D721Med (cell line): ENCODE results near the gene PTPN6.

Experiments used
- DNase-seq: peaks from one replicate; pipeline ENCODE4 v3.0.0; 2011; ENCODE audit warnings: low spot score; ENCODE audit not compliant: insufficient read length
- FAIRE-seq: peaks from 2 replicates; lab custom pipeline; 2011; peaks lifted over from hg19 to GRCh38; lab: Jason Lieb, UNC
- TF ChIP-seq, protein P1 (sequence below): IDR thresholded peaks from 2 replicates; pipeline ENCODE4 v1.5.1; 2012; ENCODE audit warnings: mild to moderate bottlenecking, control low read depth; ENCODE audit not compliant: insufficient read depth; ENCODE audit errors: missing control alignments

The PTPN6 gene

GRCh38 chr12:6950401-6950801, 755 bp upstream of the PTPN6 start:
- TF ChIP-seq, protein P1, sequence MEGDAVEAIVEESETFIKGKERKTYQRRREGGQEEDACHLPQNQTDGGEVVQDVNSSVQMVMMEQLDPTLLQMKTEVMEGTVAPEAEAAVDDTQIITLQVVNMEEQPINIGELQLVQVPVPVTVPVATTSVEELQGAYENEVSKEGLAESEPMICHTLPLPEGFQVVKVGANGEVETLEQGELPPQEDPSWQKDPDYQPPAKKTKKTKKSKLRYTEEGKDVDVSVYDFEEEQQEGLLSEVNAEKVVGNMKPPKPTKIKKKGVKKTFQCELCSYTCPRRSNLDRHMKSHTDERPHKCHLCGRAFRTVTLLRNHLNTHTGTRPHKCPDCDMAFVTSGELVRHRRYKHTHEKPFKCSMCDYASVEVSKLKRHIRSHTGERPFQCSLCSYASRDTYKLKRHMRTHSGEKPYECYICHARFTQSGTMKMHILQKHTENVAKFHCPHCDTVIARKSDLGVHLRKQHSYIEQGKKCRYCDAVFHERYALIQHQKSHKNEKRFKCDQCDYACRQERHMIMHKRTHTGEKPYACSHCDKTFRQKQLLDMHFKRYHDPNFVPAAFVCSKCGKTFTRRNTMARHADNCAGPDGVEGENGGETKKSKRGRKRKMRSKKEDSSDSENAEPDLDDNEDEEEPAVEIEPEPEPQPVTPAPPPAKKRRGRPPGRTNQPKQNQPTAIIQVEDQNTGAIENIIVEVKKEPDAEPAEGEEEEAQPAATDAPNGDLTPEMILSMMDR: peak; percentile 8
- DNase-seq: no peak
- no peak for FAIRE-seq

- FAIRE-seq (no peak), DNase-seq (no peak)
- TF ChIP-seq, protein P1: no peak
Observed at GRCh38 chr12:6951551-6952120, 480 bp downstream of the PTPN6 start.

- no peak for FAIRE-seq
- no peak for DNase-seq
- TF ChIP-seq, protein P1: no peak
Observed at GRCh38 chr12:6952121-6952862, 1.1 kb downstream of the PTPN6 start.

- DNase-seq (no peak), FAIRE-seq (no peak)
- TF ChIP-seq, protein P1: no peak
Observed at GRCh38 chr12:6952863-6953441, 1.8 kb downstream of the PTPN6 start.

GRCh38 chr12:6953442-6954315, 2.5 kb downstream of the PTPN6 start:
- no peak for DNase-seq
- FAIRE-seq: no peak
- TF ChIP-seq, protein P1: no peak

- DNase-seq (no peak), FAIRE-seq (no peak)
- TF ChIP-seq, protein P1: no peak
Observed at GRCh38 chr12:6954316-6955107, 3.4 kb downstream of the PTPN6 start.
